ENCODE results near the gene ERN1.

Gene ERN1

GRCh38 chr17:64107500-64108236, 22.3 kb downstream of the ERN1 start:
- no peak for DNase-seq

DNA sequence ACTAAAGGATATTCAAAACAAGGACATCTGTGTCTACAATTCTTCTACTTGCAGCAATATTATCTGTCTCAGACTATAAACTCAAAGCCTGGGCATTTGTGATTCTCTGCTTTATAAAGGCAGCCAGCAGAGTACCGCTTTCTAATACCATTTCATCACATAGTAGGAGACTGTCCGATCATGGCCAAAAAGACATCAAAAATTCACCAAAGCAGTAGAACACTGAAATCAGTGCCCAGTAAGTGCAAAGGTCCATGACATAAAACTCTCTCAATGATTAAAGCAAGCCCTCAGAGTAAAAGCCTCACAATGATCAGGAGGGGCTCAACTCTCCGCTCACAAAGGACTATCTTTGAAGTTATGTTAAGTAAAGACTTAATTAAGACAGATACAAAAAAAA, 23.0 kb downstream of the ERN1 start:
- DNase-seq, result no peak

DNA sequence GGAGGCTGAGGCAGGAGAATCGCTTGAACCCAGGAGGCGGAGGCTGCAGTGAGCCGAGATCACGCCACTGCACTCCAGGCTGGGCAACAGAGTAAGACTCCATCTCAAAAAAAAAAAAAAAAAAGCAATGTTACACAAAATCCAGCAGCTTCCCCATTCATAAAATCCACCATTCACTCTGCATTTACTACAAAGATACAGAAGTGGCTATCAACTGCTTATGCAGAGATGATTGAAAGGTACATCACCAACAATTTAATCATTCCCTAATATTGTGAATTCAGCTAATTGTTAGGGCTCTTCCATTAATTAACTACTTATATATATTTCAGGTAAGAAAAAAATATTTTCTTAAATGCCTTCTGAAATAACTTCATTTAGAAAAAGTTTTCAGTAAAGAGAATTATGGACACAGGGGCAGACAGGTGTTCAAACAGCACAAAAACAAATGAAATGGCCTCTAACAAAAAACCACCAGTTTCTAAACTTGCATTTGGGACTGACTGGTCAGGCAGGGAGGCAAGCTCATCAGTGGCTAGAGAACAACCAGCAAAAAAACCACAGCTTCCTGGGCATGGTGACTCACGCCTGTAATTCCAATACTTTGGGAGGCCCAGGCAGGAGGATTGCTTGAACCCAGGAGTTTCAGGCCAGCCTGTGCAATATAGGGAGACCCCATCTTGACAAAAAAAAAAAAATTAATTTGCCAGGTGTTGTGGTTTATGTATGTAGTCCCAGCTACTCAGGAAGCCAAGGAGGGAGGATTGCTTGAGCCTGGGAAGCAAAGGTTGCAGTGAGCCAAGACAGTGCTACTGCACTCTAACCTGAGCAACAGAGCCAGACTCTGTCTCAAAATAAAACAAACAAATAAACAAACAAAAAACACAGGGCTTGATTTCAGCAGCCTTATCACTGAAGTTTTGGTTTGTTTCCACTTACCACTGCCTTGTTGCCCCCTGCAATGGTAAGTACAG, 26.3 kb downstream of the ERN1 start:
- DNase-seq, result no peak

GRCh38 chr17:64102627-64103390, 27.1 kb downstream of the ERN1 start:
- DNase-seq, result no peak

GRCh38 chr17:64099543-64099942, 30.4 kb downstream of the ERN1 start:
- no peak for DNase-seq

DNA sequence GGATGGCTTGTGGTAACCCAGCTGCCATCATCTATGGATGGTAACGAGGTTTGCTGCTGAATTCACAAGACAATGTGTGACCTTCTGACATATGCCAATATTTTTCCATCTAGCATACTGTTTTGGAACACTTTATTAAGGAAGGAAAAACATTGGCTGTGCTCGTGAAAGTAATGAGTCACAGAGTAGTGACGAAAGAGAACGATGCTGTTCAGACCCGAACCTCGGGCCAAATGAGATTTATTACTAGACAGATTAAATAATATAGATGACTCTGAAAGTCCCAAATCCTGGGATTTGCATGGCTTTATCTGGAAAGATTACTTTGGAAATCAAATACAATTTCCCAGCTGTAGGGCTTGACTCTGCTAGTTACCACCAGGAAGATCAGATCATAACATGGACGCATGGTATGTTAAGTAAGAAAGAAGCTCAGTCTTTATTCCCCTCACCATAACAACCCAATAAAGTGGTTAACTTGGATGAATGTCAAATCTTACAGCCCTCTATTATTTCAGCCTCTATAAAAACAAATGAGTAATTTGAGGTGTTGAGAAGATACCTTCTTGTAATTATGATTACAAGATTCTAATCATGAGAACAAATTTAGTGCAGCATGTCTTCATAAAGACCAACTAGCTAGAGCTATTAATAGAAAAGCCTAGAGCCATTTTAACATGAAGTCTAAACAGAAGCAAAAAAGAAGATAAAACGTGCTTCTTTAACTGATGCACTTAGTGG, 32.6 kb downstream of the ERN1 start:
- no peak for DNase-seq

DNA sequence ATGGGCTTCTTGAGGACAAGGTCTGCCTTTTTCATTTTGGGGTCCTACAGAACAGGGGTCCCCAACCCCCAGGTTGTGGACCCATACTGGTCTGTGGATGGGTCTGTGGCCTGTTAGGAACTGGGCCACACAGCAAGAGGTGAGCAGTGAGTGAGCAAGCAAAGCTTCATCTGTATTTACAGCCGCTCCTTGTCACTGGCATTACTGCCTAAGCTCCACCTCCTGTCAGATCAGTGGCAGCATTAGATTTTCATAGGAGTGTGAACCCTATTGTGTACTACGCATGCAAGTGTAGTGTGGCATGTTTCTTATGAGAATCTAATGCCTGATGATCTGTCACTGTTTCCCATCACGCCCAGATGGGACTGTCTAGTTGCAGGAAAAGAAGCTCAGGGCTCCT, 33.9 kb downstream of the ERN1 start:
- no peak for DNase-seq

DNA sequence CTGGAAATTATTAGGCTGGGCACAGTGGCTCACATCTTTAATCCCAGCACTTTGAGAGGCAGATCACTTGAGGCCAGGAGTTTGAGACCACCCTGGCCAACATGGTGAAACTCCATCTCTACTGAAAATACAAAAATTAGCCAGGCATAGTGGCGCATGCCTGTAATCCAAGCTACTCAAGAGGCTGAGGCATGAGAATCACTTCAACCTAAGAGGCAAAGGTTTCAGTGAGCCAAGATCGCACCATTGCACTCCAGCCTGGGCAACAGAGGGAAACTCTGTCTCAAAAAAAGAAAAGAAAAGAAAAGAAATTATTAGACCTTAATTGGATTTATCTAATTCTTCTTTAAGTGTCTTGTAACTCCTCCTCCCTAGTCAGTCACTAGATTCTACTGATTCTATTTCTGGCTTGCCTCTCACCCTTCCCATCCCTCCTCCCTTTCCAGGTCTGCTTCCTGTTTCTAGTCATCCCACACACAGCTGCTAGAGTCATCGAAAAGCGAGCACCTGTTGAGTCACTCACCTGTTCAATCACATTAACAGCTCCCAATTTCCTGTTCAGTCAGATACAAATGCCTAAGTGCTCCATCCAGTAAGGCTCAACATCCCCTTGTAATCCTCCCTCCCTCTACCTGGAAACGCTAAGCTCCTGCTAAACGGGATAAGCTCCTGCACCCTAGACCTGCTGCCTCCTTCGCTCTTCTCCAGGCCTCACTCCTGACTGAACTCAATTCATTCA, 34.6 kb downstream of the ERN1 start:
- DNase-seq, result no peak

DNA sequence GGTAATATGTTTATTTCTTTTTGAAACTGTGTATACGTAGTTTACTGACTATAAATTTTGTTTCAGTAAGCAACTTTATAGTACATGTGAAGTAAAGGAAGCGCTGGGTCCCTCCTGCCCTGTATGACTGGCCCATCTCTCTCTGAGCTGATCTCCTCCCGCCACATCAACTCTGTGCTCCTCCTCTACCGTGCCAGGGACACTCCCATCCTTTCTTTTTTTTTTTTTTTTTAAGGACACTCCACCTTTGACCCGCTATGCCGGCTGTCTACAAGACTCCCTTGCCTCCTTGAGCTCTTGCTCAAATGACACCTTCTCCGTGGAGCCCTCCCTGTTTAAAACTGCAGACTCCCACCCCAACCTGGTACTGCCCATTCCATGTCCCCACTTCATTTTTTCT, 35.5 kb downstream of the ERN1 start:
- DNase-seq, result no peak

DNA sequence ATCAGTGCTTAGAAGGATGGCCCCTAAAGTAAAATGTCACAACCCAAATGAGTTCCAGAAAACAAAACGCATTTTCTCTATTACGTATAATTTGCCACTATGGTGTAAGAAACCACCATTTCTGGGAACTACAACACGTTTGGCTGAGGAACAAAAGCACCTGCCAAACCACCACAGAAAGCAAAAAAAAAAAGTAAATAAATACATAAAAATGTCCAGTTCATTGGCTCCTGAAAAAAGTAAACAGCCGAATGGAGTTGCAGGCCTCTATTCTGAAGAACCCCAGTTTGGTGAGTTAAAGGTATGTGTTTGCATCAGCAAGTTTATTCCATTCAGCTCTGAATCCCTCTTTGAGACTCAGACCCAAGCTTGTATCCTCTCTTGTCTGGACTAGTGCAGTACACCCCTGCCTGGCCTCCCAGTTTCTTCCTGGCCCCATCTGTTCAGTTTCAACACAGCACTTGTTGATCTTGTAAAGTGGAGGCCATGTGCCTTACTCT, 36.9 kb downstream of the ERN1 start:
- no peak for DNase-seq

GRCh38 chr17:64092113-64092512, 37.8 kb downstream of the ERN1 start:
- DNase-seq, result peak in 1 of 2 donors; percentile 34

DNA sequence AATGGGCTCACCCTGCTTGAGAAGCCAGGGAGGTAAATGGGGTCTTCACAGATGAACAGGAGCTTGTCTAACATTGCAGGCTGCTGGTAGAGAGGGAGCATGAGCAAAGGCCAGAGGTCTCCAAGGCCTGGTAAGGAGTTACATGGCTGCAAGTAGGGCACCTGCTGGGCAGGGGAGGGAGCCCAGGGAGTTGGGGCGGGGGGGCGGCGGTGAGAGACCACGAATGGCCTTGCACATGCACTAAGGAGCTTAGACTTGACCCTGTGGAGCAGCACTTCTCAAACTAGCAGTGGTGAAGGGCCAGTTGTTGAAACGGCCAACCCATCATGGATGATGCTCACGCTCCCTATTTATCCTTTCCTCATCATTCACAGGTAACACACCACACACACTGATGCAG, 38.4 kb downstream of the ERN1 start:
- DNase-seq, result no peak

GRCh38 chr17:64091116-64091515, 38.8 kb downstream of the ERN1 start:
- DNase-seq, result peak in 1 of 2 donors; percentile 28

DNA sequence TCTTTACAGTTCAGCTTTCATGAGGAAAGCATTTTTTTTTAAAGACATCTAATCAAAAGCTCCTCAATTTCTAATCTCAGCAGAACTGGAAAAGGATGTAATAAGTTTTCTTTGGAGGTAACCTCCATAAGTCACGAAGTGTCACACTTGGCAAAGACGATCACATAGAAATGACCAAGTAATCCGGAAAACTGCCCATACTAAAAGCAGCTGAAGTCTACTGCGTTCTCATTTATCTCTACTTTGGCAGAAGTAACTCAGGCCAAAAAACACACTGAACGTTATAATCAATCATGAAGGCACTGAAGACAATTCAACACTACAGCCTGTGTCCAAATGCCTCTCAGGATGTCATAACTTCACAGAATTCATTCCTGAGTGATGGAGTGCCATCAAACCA, 39.8 kb downstream of the ERN1 start:
- no peak for DNase-seq

GRCh38 chr17:64087252-64088005, 42.5 kb downstream of the ERN1 start:
- DNase-seq, result no peak

DNA sequence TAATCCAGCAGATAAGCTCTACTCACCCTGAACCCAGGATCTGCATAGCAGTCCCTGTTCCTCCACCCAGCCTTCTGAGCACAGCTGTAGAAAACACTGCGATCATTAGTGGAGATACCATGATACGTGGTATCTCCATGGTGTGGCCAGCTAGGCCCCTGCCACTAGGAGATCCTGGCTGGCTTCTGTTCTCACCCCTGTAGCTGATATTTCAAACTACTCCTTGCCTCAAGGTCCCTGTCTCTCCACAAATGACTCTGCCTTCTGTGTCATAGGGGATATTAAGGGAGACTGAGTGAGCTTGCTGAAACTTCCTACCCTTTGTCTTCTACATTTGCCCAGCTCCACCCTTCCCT, 44.3 kb downstream of the ERN1 start:
- DNase-seq, result no peak

- no peak for DNase-seq
Measured at GRCh38 chr17:64084940-64085649, 44.8 kb downstream of the ERN1 start.

DNA sequence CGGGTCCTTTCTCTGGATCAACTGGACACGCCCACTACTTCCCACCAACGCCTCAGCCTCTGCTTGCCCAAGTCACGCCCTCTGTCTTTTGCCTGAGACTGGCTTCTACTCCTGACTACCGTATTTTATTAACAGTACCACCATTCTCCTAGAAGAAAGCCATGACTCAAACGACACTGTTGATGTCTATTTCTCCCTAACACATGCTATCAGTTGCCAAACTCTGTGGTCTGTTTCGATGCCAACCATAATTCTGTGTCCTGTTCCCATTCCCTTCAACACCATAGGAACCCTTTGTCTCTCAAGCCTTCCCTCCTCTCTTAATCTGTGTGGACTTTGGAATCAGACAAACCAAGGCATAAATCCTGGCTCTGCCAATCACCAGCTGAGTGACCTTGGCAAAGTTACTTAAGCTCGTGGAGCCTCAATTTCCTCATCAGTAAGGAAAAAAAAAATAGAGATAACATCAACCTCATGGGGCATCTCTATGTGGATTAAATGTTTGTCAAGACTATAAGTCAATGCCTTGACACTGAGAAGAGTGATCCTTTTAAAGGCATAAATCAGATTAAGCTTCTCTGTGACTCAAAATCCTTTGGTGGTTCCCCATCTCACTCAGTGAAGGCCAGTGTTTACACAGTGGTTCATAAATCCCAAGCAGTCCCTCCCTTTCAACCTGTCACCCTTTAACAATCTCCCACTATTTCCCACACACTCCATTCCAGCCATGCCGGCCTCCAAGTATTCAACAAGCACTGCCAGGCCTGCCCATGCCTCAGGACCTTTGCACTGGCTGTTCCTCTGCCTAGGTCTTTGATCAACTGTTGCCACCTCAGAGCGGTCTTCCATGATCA, 45.6 kb downstream of the ERN1 start:
- DNase-seq, result no peak

DNA sequence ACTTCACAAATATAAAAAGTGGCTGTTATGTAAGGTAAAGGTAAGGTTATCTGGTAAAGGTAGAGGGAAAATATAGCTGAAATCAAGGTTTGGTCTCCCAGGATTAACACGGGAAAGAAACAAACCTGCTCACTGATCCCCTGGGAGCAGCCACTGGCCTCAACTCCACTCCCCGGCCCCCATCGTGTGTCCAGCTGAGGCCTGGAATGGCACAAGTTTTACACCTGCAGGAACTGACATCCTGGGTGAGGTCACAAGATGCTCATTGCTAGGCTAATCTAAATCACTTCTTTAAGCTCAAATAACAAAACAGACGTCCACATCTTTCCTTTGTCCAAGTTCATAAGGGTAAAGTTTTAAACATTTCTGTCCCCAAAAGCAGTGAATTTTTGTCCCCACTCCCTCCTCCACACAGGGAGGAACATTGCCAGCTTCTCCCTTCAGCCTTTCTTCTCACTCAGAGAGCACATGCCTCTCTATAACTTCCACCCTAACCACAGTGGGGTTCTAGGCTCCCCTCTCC, 46.3 kb downstream of the ERN1 start:
- no peak for DNase-seq

Data from CD4-positive, alpha-beta T cell treated with Interleukin-1 beta for 1 hour (primary cell).